ENCODE data around the gene SLC7A4.
"Not testable (repeated sequence)": the region's sequence is repeated elsewhere in the genome, so short reads cannot be mapped to it uniquely, and the experiment has no call there.

The SLC7A4 gene

GRCh38 chr22:21009208-21009607, 23.2 kb downstream of the SLC7A4 start:
- intact Hi-C loops (cut with DNase I); DNase-seq: not testable (repeated sequence)

- DNase-seq, result no peak
- intact Hi-C loops (cut with DNase I), result loop anchor here (5.0 kb wide), 1 partner anchor 146 kb away; the partner anchor contains the start of genes PI4KA and SNAP29
Measured at GRCh38 chr22:21003782-21004181, 28.6 kb downstream of the SLC7A4 start.

GRCh38 chr22:21001601-21002325, 30.6 kb downstream of the SLC7A4 start, which contains the start of gene THAP7:
TSS of gene THAP7 (minus strand) at chr22:21002118. CDS start at chr22:21001911, 207 bp downstream.
- intact Hi-C loops (cut with DNase I), result loop anchor here (5.0 kb wide), 1 partner anchor 144 kb away; the partner anchor contains the start of genes PI4KA and SNAP29

GRCh38 chr22:21000987-21001600, 31.3 kb downstream of the SLC7A4 start:
- intact Hi-C loops (cut with DNase I), result loop anchor here (5.0 kb wide), 1 partner anchor 144 kb away; the partner anchor contains the start of genes PI4KA and SNAP29
- peak in 2 of 10 donors; percentile 25 to 89 for DNase-seq

More at GRCh38 chr22:21001601-21002325, 30.6 kb downstream of the SLC7A4 start, which contains the start of gene THAP7:
- peak; percentile 94 to 99 (median 97) for DNase-seq

GRCh38 chr22:21000207-21000986, 32.0 kb downstream of the SLC7A4 start:
- DNase-seq, result no peak
- intact Hi-C loops (cut with DNase I), result loop anchor here (5.0 kb wide), 1 partner anchor 143 kb away; the partner anchor contains the start of genes PI4KA and SNAP29

- intact Hi-C loops (cut with DNase I), result loop anchor here (5.0 kb wide), 1 partner anchor 142 kb away; the partner anchor contains the start of genes PI4KA and SNAP29
- DNase-seq, result peak in 1 of 10 donors; percentile 83
Measured at GRCh38 chr22:20999350-21000206, 32.8 kb downstream of the SLC7A4 start.

- intact Hi-C loops (cut with DNase I), result no loop called here
- peak in 1 of 10 donors; percentile 79 for DNase-seq
Measured at GRCh38 chr22:20998411-20999336, 33.7 kb downstream of the SLC7A4 start.

GRCh38 chr22:20997536-20998257, 34.7 kb downstream of the SLC7A4 start:
- DNase-seq, result peak in 1 of 10 donors; percentile 70
- intact Hi-C loops (cut with DNase I), result no loop called here

GRCh38 chr22:20996598-20997535, 35.5 kb downstream of the SLC7A4 start:
- intact Hi-C loops (cut with DNase I), result no loop called here
- peak in 1 of 10 donors; percentile 82 for DNase-seq

- intact Hi-C loops (cut with DNase I), result no loop called here
- peak in 1 of 10 donors; percentile 73 for DNase-seq
Measured at GRCh38 chr22:20996031-20996410, 36.3 kb downstream of the SLC7A4 start.

GRCh38 chr22:20995329-20996030, 36.9 kb downstream of the SLC7A4 start:
- intact Hi-C loops (cut with DNase I), result no loop called here
- DNase-seq, result peak in 1 of 10 donors; percentile 73

- intact Hi-C loops (cut with DNase I), result no loop called here
- DNase-seq, result no peak
Measured at GRCh38 chr22:20994902-20995241, 37.5 kb downstream of the SLC7A4 start.

GRCh38 chr22:20994128-20994901, 38.0 kb downstream of the SLC7A4 start:
- DNase-seq, result peak in 1 of 10 donors; percentile 79
- intact Hi-C loops (cut with DNase I), result no loop called here

- intact Hi-C loops (cut with DNase I), result no loop called here
- DNase-seq, result peak in 1 of 10 donors; percentile 73
Measured at GRCh38 chr22:20993304-20994127, 38.8 kb downstream of the SLC7A4 start.

Measured in posterior cingulate gyrus (tissue), 11 donors.